Liver (tissue), 3 donors: Measurements from ENCODE around the gene SPAG16.

ENCODE experiments used
- ATF3 ChIP-seq: IDR thresholded peaks from 2 replicates; pipeline ENCODE4 v1.6.1; 2016; ENCODE audit warnings: antibody characterized with exemption
- CTCF ChIP-seq: fragments of 150-350 bp; IDR thresholded peaks from 2 replicates; pipeline ENCODE4 v1.5.1; 2017; ENCODE audit warnings: improper control_type of control experiment, low read depth, low read length; ENCODE audit not compliant: missing input control
- GABPA ChIP-seq, 2 donors: IDR thresholded peaks in 1 of 2; conservative IDR thresholded peaks in 1 of 2; 2 replicates each; pipeline ENCODE4 v1.6.1; 2016; ENCODE audit warnings: antibody characterized with exemption in 2 of 2, mild to moderate bottlenecking in 1 of 2, moderate library complexity in 1 of 2
- JUND ChIP-seq, 2 donors: IDR thresholded peaks; 2 replicates each; pipeline ENCODE4 v1.6.1; 2016; ENCODE audit warnings: antibody characterized with exemption in 2 of 2
- MAX ChIP-seq: IDR thresholded peaks from 2 replicates; pipeline ENCODE4 v1.6.1; 2016; ENCODE audit warnings: antibody characterized with exemption
- YY1 ChIP-seq: IDR thresholded peaks from 2 replicates; pipeline ENCODE4 v1.6.1; 2016; ENCODE audit warnings: antibody characterized with exemption, mild to moderate bottlenecking
- ZBTB33 ChIP-seq: IDR thresholded peaks from 2 replicates; pipeline ENCODE4 v1.6.1; 2016; ENCODE audit warnings: antibody characterized with exemption
- donor health status: healthy.
- donor health status: healthy.

- TF ChIP-seq CTCF: no peak
- no peak for TF ChIP-seq JUND (IDR thresholded peaks at IDR 0.05)
- TF ChIP-seq ZBTB33: no peak
- TF ChIP-seq YY1: no peak
- no peak for TF ChIP-seq ATF3
- TF ChIP-seq GABPA (IDR thresholded peaks at IDR 0.05 in 1 of 2, conservative IDR thresholded peaks at IDR 0.05 in 1 of 2): no peak
- no peak for TF ChIP-seq MAX
These were observed 3.1 kb upstream of the SPAG16 start for GRCh38 chr2:213281156-213281555.
